ENCODE data around the gene HPCAL1.

- TF ChIP-seq CTCF (IDR thresholded peaks at IDR 0.05) (no peak), POLR2A (IDR thresholded peaks at IDR 0.05) (no peak)
Measured at GRCh38 chr2:10357193-10358169, 54.8 kb downstream of the HPCAL1 start.

Measured in body of pancreas (tissue), 4 donors.